ENCODE results near the gene ADGRF4.

The ADGRF4 gene, protein sequence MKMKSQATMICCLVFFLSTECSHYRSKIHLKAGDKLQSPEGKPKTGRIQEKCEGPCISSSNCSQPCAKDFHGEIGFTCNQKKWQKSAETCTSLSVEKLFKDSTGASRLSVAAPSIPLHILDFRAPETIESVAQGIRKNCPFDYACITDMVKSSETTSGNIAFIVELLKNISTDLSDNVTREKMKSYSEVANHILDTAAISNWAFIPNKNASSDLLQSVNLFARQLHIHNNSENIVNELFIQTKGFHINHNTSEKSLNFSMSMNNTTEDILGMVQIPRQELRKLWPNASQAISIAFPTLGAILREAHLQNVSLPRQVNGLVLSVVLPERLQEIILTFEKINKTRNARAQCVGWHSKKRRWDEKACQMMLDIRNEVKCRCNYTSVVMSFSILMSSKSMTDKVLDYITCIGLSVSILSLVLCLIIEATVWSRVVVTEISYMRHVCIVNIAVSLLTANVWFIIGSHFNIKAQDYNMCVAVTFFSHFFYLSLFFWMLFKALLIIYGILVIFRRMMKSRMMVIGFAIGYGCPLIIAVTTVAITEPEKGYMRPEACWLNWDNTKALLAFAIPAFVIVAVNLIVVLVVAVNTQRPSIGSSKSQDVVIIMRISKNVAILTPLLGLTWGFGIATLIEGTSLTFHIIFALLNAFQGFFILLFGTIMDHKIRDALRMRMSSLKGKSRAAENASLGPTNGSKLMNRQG

DNA sequence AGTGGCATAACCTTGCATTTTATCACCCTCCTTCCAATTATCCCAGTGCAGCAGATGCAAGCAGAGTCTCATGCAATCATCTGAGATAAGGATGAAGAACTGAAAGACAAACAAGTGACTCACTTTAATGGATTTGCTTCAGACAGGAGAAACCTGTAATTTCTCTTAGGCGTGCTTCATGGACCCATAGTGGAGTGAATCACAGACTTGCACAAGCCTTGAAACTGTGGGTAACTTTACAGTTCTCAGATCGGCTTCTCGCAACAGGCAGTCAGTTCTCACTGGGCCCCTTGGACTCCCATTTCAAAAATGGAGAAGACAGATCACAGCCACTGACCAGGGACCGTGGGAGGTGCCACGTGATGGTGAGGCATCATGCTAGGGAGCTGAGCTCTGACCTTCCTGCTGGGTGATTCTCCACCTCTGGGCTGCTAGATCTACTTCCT, at the start of gene ADGRF4:
Gene ADGRF4 (plus strand): TSS at position 239 of the 446 bp plus-strand sequence. CDS start 8,666 bp downstream, outside the sequence.
- no peak for DNase-seq

DNA sequence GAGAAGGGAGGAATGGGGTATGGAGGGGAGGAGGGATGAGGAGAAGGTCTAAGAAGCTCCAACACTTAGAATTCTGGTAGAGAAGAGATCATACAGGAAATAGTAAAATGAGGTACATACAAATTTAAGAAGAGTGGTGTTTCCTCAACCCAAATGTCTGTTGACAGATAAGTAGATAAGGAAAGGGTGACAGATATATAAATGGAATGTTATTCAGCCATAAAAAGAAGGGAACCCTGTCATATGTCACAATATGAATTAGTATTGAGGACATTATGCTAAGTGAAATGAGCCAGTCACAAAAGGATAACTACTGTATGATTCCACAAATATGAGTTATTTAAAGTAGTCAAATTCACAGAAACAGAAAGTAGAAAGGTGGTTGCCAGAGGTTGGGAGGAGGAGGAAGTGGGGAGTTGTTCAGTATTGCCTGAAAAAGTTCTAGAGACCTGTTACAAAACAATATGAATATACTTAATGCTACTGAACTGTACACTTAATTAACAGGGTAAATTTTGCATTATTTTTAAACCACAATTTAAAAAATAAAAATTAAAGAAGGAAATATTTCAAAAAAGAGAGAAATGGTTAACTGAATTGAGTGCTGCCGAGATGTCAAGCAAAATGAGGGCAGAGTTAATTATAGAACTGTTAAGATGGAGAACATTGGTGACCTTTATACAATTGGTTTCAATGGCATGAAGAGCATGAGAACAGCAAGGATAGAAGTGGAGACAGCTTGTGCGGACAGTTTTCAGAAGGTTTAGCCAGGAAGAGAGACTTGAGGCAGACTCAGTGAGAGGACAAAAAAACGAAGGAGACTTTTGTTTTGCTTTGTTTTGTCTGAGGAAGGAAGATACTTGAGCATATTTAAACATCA, 47.6 kb upstream of the ADGRF4 start:
- no peak for DNase-seq

DNA sequence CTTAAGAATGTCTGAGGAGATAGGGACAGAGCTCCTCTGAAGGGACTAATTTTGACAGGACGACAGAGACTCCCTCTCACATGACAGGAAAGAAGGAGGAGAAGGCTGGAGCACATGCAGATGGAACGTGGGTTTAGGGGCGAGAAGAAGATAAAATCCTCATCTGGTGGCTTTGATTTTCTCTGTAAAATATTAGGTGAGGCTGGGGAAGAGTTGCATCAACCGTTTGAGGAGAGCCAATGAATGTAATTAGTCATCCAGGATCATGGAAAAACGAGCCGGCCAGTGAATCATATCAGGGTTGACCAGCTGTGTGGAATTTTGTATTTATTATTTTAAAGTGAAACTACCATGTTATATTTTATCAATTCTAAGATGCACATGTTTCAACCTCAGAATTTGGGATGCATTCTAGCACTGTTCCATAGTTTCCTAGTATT, 46.9 kb upstream of the ADGRF4 start:
- DNase-seq = no peak

DNA sequence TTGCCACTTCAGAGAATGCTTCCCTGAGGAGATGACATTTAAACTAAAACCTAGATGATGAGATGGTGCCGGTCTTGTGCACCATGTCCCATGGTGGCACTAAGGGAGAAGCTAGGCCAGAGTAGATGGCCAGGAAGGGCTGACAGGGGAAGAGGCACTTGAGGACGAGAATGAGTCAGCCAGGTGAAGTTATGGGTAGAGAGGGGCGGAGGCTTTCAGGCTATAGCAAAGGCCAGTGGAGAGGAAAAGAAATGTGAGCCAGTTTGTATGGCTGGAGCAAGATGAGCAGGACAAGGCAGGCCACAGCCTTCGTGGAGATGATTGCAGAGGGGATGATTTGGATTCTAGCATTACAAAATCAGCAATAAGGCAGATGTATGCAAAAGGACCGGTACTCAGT, 44.7 kb upstream of the ADGRF4 start:
- DNase-seq = no peak

DNA sequence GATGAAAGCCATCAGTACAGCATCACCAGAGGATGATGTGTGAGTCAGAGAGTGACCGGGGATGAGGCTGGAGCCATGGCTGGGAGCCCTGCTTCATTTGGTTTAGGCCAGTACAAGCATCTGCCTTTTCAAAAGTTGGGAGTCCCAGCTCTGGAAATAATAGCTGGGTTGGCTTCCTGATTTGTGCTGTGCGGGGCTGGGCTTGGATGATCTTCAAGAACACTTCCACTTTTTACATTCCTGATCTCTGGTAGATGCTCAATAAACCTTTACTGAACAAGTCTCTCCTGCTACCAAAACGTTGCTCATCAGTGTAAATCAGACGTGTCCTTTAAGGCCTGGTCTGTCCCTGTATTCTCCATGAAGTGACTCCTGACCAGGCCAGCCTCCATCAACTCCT, 44.1 kb upstream of the ADGRF4 start:
- no peak for DNase-seq

DNA sequence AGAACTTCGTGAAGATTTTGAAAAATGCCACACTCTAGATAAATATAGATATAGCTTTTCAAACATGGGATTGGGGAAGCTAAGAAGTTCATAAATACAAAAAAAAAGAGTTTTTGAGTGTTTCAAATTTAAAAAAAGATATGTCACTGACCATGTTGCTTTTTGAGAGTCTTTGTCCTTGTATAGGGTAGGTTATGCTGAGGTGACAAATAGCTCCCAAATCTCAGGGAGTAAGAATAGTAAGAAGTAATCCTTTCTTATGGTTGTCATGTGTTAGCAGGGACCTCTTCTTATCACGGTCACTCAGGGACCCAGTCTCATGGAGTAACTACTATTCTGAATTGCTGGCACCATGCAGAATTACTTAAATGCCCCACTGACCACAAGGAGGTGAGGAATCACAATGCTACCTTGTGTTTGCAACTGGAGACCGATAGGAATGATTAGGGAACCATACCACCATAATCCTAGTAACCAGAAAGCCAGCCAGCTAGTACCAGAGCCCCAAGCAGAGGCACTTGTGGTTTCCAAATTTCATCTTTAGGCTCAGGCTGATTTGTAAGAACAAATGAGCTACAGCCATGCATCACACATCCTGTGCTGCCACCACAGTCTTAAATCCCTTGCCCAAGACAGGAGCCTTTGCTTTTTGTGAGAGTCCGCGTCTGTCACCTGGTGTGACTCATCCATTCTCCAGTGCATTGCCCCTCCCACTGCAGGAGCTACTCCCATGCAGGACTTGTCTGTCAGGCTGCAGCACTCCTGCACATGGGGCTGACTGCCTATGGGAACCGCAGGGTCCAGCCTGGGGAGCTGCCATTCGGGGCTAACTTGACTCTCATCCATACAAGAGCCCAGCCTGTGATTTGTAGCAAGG, 42.4 kb upstream of the ADGRF4 start:
- no peak for DNase-seq

DNA sequence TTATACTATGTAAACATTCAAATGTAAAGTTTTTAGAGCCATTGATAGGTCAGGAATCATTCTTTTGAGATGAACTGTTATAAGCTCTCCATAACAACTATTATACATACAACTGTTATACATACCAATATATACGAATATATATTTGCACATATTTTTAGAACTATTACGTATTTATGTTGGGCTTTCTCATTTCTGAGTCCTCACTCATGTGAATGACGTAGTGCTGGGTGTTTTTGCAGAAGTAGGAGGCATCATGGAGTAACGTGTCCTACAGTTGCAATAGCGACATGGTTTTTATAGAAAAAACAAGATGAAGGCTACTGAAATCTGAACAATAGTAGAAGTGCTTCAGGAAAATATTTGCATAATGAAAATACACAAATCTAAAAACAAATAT, 36.4 kb upstream of the ADGRF4 start:
- no peak for DNase-seq

DNA sequence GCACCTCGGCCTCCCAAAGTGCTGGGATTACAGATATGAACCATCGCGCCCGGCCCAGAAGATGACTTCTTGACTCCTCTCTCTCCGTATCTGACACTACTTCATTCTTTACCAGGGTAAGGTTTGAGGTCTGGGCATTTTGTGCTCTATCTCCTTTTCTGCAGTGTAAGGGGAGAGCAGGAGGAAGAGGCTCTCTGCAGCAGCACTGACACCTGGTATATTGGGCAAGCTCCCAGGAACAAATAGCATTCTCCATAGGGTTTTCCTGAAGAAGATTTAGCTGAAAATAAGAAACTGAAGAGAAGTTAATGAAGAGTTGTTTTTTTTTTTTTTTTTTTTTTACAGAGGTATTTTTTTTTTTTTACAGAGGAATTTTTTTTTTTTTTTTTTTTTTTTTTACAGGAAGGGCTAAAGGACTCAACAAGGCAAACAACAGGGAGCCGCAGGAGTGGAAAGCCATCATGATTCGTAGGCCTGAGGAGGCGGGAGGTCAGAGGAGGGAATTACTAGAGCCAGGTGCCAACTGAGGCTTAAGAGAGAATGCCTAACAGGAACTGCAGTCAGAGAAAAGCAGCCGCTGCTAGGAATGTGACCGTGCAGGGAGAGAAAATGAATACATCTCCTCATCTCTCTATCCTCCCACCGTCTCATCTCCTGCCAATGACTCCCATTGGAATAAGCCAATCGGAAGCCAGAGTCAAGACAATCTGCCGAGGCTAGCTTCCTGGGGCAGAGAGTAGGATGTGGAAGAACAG, 34.7 kb upstream of the ADGRF4 start:
- DNase-seq = no peak

DNA sequence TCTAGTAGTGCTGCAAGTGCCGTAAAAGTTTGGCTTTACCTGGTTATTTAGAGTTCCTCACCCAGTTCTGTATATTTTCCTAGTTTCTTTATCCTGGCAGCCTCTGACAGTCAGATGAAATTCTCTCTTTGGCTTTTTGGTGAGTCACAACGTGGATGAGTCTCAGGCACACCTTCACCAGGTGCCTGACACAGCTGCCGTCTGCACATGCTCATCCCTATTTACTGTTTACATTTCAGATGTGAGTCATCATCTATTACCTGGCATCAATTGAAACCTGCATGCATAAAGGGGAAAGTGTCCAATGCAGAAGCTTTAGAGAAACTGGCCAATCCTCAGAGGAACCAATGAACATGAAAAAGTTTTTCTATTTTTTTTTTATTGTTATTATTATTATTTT, 33.3 kb upstream of the ADGRF4 start:
- no peak for DNase-seq

DNA sequence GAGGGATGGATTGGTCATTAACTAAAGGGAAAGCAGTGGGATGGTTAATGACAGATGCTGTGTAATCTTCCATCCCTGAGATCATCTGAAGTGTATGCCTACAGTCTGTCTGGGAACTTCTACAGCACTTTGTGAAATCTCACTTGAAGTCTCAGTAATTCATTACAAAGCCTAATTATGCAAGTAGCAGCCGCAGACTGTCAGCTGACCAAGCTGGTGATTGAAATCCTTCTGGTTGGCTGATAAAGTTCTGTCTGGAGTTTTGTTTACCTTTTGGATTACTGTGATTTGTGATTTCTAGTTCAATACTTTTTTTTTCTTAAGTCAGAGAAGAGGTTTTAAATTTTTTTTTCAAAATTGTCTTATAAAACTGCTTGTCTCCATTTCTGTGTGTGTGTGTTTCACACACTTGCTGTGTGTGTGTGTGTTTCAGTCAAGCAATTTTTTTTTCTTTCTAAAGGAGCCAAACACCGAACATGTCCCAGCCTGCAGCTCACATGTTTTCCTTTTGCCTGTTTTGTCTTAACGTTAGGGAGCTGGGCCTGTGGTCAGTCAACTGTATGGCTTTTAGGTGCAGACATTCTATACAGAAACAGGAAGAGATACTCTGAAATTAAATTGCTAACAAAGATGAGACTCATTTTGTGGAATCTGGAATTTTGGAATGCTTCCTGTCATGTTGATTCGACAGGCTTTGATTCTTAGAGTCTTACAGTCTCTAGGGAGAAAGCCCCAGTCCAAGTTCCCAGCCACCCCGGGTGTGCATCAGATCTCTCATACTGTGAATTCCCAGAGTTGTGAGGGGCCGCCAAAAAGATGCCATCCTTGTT, 28.5 kb upstream of the ADGRF4 start:
- DNase-seq = peak; percentile 82

DNA sequence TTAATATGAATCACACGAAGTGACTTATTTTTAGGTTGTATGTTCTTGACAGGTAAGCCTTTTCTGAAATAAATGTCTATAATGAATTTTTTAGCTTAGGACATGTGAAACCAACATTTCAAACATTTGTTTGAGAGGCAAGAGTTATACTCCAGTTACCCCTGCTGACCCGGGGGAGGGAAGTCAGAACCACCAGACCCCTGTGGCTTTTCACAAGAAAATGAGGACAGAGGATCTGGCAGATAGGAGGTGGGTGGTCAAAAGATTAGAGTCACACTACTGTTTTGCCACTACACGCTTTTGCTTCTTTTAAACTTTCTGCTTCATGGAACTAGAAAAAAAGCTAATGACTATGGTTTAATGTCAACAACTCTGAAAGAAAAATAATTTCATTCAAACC, 27.5 kb upstream of the ADGRF4 start:
- DNase-seq = no peak

DNA sequence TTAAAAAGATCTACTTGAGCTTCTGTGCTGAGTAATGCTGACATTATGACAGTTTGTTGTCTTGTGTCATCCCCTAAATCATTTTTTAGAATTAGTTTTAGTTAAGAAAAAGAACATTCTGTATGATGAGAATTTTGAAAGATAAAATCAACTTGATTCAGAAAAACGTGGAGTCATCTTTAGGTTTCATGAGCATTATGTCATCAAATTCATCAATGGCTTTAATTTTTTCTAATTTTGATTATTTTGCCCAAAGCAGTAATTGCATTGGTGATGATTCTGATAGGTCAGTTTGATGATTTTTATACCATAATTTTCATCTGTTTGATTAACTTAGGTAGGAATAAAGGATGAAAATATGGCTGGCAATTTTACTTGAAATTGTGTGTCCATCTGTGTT, 26.6 kb upstream of the ADGRF4 start:
- no peak for DNase-seq

DNA sequence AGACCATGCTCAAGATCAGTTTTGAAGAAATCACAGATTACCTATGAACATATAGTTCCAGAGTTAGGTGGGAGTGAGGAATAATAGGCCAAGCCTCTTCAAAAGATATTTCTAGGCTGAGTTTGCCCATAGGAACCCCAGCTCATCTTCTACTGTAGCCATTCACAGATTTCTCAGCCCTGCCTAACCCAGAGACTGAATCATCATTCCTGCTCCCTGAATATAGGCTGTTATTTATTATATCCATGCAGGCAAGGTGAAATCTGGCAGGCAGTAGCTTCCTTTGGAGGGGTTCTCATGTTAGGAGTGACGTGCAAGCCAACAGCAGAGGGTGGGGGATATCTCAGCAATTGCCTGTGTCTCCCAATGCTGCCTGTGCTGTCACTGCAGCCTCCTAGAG, 25.6 kb upstream of the ADGRF4 start:
- no peak for DNase-seq

DNA sequence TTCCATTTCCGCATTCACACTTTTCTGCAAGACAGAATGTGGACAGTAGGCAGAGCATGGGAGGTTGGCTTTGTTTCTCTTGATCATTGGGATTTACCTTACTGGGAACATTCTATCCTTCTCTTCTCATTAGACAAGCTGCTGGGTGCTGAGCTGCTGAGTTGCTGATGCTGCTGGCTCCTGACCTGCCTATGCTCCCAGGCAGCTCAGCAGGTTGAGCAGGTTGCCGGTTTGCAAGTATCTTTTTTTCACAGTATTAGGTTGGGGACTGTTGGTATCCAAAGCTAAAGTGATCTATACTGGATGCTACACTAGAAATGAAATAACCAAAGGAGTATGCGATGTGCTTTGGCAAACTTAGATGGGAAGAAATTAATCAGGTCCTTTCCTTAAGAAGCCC, 23.7 kb upstream of the ADGRF4 start:
- no peak for DNase-seq

DNA sequence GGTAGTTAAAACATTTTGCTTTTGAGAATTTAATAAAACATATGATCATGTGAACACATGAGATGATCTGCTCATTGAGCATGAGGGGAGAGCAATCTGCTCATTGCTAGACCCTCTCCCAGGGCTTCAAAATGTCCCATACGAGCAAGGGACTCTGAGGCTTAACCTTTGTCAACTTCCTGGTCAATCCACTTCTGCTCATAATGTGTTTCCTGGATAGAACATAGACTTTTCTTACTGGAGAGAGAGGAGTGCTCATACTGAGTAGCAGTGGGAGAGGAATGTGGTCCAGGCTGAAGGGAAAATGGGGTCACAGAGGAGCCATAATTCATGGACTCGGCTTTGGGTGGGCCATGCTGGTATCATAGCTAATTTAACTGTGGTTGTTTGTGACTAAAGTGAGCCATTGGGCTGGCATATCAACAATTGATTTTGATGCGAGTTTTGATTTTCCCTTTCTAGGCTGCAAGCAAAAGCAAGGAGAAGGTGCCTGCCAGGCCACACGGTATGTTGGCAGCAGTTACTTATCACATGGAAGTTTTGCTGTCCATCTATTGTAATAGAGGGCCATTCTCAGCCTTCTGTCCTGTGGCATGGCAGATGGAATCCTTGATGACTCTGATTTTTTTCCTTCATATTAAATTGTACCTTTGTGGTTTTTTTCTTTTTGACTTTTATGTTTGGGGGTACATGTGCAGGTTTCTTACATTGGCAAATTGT, 20.8 kb upstream of the ADGRF4 start:
- DNase-seq = no peak

DNA sequence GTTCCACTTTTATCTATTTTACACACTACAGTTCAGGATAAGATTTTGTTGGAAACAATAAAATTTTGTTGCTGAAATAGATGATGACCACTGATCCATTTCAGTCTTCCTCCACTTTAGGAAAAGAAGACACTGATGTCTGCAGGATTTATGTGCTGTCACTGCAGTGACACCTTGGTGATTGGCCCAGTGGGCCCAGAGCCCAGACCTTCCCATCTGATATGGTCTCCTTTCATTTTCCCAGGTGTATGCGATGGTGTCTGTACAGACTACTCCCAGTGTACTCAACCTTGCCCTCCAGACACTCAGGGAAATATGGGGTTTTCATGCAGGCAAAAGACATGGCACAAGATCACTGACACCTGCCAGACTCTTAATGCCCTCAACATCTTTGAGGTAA, 19.6 kb upstream of the ADGRF4 start:
- DNase-seq = no peak

DNA sequence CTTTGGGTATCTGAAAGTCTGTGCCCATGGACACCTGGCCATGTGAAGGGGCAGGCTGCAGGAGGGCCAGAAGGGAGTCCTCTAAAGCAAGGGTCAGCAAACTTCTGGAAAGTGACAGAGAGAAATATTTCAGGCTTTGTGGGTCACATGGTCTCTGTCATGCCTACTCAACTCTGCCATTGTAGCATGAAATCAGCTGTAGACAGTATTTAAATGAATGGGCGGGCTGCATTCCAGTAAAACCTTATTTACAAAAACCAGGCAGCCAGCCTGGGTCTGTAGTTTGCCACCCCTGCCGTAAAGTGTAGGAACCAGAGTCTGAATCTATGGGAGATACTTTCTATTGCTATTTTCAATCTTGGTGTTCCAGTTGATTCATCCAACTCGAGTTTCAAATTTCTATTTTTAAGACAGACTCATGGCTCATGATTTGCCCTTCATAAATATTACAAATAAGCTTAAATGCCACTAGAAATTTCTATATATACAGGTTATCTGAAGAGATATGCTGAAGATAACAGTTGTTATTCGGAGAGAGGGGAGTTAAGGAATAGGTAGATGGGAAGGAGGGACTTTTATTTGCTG, 19.0 kb upstream of the ADGRF4 start:
- DNase-seq = no peak

DNA sequence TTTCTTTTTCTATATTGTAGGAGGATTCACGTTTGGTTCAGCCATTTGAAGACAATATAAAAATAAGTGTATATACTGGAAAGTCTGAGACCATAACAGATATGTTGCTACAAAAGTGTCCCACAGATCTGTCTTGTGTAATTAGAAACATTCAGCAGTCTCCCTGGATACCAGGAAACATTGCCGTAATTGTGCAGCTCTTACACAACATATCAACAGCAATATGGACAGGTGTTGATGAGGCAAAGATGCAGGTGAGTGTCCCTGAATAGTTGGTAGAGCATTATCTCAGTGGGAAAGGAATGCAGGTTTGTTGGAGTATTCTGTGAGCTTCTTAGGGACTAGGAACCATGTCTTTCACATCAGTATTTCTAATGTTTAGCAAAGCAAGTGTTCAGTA, 18.3 kb upstream of the ADGRF4 start:
- DNase-seq = no peak

DNA sequence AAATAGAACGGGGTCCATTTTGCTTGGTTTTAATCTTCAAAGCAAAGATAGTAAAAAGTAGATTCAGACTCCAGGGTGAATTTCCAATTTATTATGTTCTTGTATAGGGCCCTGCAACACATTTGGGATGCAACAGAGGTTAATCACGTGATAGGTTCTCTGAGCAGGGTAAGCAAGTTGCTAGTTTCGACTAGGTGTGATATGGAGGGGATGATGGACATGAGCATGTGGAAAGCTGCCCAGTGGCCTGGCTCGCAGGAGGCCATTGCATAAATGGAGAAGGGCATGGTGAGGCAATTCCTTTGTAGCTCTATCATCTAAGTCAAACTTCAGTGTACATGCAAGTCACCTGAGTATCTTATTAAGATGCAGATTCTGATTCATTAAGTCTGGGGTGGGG, 17.7 kb upstream of the ADGRF4 start:
- DNase-seq = no peak

All from NCI-H524 treated with DMSO at 0.1 percent for 48 hours (cell line).